T-helper 22 cell (primary cell): ENCODE data around the gene PER3.

Source experiments
- DNase-seq: peaks from one replicate; pipeline ENCODE4 v3.0.0-alpha.2; 2020; ENCODE audit warnings: low read depth

The PER3 gene

DNA sequence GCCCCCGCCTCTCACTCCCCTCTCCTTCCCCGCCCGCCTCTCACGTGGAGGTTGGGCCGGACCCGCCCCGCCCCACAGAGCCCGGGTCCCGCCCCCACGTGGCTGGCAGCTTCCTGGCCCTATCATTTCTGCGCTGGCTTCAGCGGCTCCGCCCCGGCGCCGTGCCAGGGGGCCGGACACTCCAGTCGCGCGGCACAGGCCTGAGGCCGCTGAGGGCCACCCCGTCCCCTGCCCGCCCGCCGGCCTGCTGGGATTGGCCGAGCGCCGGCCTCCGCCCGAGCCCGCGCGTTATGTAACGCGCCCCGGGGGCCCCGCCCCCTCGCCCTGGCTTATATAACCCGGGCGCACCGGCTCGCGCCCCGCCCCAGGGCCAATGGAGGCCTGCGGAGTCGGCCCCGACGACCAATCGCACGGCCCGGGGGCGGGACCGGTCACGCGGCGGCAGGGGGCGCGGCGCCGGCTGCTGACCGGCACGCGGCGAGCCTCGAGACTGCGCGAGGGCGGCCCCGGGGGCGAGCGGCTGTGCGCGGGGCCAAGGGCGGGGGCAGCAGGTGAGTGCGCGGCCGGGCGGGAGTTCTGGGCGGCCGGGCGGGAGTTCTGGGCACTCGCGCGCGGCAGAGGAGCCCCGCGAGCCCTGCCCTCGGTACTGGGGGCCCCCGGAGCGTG, at the start of gene PER3:
TSS of gene PER3 (plus strand) at position 466 of the 666 bp plus-strand sequence. CDS start 587 bp downstream, outside the sequence.
- DNase-seq = peak; percentile 90

DNA sequence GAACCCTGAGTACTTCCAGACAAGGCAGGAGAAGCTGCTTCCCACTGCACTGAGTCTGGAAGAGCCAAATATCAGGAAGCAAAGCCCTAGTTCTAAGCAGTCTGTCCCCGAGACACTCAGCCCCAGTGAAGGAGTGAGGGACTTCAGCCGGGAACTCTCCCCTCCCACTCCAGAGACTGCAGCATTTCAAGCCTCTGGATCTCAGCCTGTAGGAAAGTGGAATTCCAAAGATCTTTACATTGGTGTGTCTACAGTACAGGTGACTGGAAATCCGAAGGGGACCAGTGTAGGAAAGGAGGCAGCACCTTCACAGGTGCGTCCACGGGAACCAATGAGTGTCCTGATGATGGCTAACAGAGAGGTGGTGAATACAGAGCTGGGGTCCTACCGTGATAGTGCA, 46.0 kb upstream of the PER3 start:
- no peak for DNase-seq

DNA sequence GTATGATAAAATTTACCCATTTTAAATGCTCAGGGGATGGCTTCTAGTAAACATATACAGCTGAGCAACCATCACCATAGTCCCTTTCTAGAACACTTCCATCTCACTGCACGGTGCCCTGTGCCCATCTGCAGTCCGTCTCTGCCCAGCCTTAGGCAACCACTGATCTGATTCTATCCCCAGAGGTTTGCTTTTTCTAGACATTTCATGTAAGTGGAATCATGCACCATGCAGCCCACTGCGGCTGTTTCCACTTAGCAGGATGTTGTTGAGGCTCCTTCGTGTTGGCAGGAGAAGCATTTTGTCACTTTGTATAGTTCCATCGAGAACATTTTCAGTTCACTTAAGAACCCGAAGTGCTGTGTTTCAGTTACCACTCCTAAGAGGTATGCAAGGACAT, 40.7 kb upstream of the PER3 start:
- DNase-seq = no peak

- DNase-seq = no peak
Observed at GRCh38 chr1:7744882-7745281, 39.2 kb upstream of the PER3 start.

DNA sequence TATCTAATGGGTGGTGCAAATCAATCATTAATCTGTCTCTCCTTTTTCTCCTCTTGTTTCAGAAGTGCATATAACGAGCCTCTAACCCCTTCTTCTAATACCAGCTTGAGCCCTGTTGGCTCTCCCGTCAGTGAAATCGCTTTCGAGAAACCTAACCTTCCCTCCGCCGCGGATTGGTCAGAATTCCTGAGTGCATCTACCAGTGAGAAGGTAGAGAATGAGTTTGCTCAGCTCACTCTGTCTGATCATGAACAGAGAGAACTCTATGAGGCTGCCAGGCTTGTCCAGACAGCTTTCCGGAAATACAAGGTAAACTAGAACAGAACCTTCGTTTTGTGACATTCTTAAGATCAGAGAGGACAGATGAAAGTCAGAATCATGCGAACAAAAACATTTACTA, 38.3 kb upstream of the PER3 start:
- DNase-seq = no peak

DNA sequence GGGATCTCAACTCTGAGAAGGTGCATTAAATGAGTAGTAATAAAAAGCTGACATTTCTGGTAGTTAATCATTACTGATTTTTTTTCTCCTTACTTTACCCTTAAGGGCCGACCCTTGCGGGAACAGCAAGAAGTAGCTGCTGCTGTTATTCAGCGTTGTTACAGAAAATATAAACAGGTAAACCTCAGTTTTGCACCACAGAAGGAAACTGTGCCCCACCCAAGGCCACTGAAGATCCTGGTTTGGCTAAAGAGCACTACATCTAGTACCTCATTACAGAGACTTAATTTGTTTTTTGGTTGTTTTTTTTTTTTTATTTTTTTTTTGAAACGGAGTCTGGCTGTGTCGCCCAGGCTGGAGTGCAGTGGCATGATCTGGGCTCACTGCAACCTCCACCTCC, 36.5 kb upstream of the PER3 start:
- DNase-seq = no peak

GRCh38 chr1:7749126-7749525, 35.0 kb upstream of the PER3 start:
- no peak for DNase-seq

DNA sequence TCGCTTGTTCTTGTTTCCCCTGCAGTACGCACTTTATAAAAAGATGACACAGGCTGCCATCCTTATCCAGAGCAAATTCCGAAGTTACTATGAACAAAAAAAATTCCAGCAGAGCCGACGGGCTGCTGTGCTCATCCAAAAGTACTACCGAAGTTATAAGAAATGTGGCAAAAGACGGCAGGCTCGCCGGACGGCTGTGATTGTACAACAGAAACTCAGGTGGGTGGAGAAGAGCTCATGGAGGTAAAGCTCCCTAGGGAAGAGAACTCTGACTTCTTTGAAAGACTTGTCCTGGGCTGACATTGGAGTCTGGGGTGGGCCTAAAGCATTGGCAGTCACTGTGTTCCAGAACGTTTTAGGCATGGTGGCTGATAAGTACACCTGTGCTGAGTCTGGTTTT, 32.9 kb upstream of the PER3 start:
- DNase-seq = no peak

DNA sequence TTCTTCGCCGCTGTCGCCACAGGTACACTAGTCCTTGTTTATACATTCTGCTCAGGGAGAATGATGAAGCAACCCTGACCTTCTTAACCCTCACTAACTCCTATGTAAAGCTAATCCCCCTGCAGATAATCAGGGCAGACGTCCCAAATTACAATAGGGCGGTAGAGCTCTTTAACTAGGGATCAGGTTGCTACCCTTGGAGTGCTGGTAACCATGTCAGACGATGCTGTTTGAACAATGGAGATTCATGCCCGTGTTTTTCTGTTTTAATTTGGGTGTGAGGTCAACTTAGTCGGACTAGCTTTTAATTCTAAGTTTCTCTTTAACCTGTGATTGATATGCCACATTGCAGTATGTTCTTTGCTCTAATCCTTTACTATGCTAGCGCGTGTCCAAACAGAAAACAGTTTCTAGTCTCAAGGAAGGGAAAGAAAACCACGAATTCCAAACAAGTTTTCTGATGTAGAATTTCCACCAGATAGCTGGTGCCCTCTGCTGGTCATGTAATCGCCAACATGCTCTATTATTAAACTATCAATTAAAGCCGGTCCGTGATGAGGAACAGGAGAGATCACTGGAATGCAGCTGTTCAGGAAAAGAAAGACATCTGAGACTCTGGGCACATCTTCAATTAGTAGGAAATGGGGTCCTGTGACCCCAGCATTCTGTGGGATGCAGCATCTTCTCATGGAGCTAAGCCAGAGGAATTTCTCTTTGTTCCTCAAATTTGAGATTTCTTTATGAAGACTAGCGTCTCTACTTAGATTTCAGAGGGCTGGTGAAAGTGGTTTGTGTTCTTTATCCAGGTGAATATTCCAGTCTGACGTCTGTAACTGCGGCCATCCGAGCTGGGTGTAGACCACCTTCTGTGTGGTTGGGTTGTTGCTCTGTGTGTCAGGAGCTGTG, 31.3 kb upstream of the PER3 start:
- peak; percentile 2 for DNase-seq

- DNase-seq = no peak
Observed at GRCh38 chr1:7753641-7754040, 30.4 kb upstream of the PER3 start.

DNA sequence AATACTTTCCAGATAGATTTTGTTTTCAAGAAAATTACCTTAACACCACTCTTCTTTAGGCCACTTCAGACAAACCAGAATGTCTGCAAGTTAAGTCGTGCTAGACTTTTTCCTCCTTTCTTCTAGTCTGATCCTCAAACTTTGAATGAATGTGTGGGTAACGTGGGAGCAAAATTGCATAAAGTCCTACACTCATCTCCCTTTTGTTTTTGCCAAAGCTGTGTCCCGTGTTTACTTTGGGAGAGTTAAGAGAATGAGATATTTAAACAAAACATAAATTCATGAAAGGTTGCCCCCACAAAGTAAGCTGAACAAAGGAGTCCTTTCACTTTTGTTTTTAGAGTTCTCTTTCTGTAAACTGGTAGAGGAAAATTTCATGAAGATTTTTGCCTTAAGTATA, 29.9 kb upstream of the PER3 start:
- DNase-seq = no peak

- no peak for DNase-seq
Observed at GRCh38 chr1:7755448-7755847, 28.6 kb upstream of the PER3 start.

GRCh38 chr1:7760245-7760644, 23.8 kb upstream of the PER3 start:
- no peak for DNase-seq

DNA sequence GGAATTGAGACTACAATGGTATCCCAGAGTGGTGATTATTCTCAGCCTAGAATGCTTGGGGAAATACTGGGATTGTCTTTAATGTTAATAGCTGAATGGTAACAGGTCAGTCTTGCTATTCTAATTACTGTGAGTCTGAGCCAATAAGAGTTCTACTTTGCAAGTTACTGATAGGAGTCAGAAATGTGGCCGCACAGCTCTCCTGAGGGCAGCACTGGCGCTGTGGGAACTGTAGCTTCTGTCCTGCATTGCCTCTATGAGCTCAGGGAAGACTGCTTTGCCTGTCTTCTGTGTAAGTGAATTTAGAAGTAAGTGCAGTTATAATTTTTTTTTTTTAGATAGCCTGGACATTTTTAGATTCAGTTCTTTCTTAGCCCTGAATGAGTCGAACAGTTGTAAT, 23.0 kb upstream of the PER3 start:
- DNase-seq = no peak

DNA sequence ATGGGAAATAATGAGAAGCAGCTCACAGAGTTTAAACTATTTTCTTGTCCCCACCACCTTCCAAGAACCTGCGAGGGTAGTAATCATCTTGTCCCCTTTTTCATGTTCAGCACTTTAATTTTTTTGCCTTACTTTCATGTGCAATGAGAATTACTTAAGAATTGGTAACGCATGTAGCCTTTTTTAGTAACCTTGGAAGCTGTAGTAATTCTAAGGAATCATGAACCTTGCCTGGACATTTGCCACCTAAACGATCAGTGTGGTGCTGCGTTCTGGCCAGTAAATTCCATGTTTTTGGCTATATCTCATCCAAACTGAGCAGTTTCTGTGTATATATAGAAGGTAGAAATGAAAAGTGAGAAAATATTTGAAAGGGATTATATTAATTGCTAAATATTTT, 16.9 kb upstream of the PER3 start:
- DNase-seq = no peak

GRCh38 chr1:7768583-7768982, 15.5 kb upstream of the PER3 start:
- no peak for DNase-seq

DNA sequence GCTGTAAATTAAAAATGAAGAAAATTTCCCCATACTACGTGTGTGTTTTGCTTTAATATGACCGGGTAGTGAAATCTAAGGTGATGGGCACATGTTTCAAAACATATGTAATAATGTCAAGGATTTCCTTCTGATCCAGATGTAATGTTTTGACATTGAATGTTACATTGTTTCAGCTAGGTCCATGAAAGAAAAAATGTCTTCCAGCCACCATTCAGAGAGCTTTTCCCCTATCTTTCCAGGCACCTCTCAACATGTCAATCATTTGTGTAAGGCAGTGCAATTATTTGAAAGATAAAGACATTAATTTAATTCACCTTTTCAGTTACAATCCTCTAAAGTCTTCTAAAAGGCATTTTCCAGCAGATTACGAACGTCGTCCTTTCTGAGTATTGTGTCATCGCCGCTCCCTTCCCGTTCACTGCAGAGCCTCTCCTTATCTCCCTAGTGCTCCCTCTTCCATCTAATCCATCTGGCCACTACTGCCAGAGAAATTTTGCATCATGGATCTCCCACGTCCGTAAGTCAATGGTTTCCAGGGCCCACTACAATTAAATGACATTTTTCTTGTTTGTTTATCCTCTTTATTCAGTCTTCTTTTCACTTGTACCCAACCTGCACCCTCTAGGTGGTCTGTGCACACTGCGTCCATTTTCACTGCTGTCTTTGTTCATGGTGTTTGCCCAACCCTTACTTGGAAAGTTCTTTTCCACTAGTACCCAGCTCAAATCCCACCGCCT, 14.2 kb upstream of the PER3 start:
- DNase-seq = no peak

- DNase-seq = no peak
Observed at GRCh38 chr1:7770669-7770996, 13.5 kb upstream of the PER3 start.

DNA sequence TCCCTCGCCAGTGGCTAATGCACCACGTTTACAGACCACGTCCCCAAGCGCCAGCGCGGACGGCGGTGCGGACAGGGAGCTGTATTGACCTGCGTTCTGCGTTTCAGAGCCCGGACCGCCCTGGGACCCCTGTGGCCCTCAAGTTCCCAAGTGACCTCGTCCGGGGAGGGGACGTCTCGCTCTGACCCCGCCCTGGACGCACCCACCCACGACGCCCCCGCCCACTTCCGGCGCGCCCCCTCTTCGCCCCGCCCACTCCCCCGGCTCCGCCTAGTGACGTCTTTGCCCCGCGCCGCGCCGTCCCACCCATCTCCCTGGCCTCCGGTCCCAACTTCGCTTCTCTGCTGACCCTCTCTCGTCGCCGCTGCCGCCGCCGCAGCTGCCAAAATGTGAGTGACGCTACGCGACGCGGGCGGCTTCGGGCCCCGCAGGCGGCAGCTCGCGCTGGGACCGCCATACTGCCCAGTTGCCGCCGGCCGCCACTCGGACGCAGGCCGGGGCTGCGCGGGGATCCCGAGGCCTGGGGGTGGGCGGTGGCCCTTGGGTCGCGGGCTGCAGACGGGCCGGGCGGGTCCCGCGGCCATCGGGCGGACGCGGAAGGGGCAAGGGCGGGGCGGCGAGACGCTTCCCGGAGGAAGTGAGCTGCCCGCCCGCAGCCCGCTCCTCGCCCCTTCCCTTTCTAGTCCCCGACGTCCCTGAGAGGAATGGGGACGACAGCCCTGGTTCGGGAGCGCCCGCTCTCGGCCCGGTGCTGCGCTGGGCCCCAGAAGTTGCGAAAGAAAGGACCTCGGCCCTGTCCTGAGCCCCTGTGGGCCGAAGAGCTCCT, 12.9 kb upstream of the PER3 start, which contains the start of gene VAMP3:
TSS of gene VAMP3 (plus strand) at position 300 of the 826 bp plus-strand sequence. CDS start at position 388, 88 bp downstream.
- DNase-seq = peak; percentile 65

GRCh38 chr1:7771823-7772299, 12.2 kb upstream of the PER3 start:
- DNase-seq = no peak

GRCh38 chr1:7777591-7777990, 6.5 kb upstream of the PER3 start:
- no peak for DNase-seq

DNA sequence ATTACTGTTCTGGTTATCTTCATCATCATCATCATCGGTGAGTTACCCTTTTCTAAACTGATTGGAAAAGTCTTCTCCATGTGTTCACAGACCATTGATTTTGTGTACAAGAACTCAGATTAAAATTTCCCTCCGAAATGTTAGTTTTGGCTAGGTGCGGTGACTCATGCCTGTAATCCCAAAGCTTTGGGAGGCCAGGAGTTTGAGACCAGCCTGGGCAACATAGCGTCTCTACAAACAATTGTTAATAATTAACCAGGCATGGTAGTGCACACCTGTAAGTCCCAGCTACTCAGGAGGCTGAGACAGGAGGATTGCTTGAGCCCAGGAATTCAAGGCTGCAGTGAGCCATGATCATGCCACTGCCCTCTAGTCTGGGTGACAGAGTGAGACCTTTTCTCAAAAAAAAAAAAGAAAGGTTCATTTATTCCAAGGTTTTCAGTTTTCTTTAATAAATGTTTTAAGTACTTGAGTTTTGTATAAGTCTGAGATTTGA, 5.9 kb upstream of the PER3 start:
- DNase-seq = no peak
